Activated CD4-positive, alpha-beta T cell treated with anti-CD3 and anti-CD28 coated beads, Interleukin-2, amount 10 ng/mL, durations not matched to agents 24 days and 14 days (primary cell): Measurements from ENCODE around the gene PKNOX2. TPM values are rescaled to one million over a fixed set of nuclear protein-coding genes. Genes with fewer than 3 reads are reported as not detected.

Experiments
- DNase-seq: peaks from one replicate; pipeline ENCODE4 v3.0.0; 2022
- H3K27ac Mint-ChIP-seq: one replicate; pipeline ENCODE4 v1.8.0; 2022; ENCODE audit warnings: mild to moderate bottlenecking, mixed read lengths
- H3K27me3 Mint-ChIP-seq: one replicate; pipeline ENCODE4 v1.8.0; 2022; ENCODE audit warnings: mixed read lengths
- H3K36me3 Mint-ChIP-seq: one replicate; pipeline ENCODE4 v1.8.0; 2022; ENCODE audit warnings: low read depth, mild to moderate bottlenecking, mixed read lengths
- H3K4me1 Mint-ChIP-seq: one replicate; pipeline ENCODE4 v1.8.0; 2021; ENCODE audit warnings: mixed read lengths
- H3K4me3 Mint-ChIP-seq: one replicate; pipeline ENCODE4 v1.8.0; 2022; ENCODE audit warnings: mild to moderate bottlenecking, moderate library complexity, mixed read lengths
- H3K9me3 Mint-ChIP-seq: one replicate; pipeline ENCODE4 v1.8.0; 2021; ENCODE audit warnings: mixed read lengths
- intact Hi-C: fragments of 100-400 bp; cut with micrococcal nuclease; formaldehyde crosslinking; loops from one replicate; pipeline ENCODE4 v1.15.1; 2023
- total RNA-seq: library from RNA; stranded (reverse); gene quantifications from 2 replicates; pipeline ENCODE4 v1.2.3, GENCODE V29; 2022

PKNOX2 gene
- not detected in 2 replicates for total RNA-seq

DNA sequence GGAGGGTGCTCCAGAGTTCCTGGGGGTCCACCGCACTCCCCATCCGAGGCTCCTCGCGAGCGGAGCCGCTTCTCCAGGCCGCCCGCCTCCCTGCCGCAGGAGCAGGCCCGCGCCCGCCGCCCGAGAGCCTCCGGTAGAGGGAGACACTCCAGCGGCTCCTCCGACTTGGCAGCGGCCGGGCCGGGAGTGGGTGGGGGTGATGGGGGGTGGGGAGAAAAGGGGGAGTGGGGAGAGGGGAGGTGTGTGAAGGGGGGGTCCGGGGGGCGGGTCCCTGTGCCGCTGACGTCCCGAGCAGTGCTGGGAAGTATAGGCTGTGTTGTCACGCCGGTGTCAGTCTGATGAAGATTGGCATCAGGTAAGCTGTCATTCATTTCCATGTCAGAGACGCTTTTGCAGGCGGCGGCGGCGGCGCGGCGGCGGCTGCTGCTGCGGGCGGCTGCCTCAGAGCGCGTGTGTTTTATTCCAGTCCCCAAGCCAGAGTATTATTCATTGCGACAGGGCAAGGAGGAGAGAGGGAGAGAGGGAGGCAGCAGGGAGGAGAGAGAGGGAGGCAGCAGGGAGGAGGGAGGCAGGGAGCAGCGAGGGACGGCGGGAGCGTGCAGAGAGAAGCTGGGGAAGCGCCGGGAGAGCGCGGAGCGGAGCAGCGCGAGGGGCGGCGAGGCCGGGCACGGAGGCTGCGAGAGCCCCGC, at the start of gene PKNOX2:
Gene PKNOX2 (plus strand): TSS at position 330 of the 689 bp plus-strand sequence. CDS start 186,555 bp downstream, outside the sequence.
- Mint-ChIP-seq H3K9me3 (no peaks in the 10 kb centered on the region), H3K36me3 (peaks cover 2% of the 10 kb centered on the region), H3K4me1 (peaks cover 19% of the 10 kb centered on the region), H3K4me3 (peak within 1 kb of the TSS; percentile 94), H3K27me3 (peaks cover 74% of the 10 kb centered on the region), H3K27ac (peak within 1 kb of the TSS; percentile 62)
- intact Hi-C loops, result loop anchor here (10.0 kb wide), 2 partner anchors 180 to 410 kb away; partner anchors contain the start of gene VSIG2
- DNase-seq, result peak; percentile 87

DNA sequence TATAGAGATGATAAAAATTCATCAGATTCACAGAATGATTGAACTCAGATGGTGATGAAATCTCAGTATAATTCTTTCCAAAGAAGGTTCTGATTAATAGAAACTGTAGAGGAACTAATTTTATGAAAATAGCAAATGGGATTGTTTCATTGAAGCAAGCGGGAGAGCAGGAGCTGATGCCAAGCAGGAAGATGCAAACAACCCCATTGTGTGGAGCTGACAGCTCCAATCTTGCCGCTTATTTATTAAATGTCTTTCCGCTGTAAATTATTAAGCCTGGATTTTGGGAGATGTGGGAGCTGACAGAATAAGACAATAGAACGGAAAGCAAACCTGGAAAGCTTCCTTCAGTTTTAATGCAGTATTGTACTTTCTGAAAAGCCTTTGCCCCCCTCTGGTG, 47.1 kb upstream of the PKNOX2 start:
- Mint-ChIP-seq H3K9me3 (no peaks in the 10 kb centered on the region), H3K4me1 (no peaks in the 10 kb centered on the region), H3K27ac (no peak overlapping the region), H3K4me3 (no peak overlapping the region), H3K27me3 (peaks cover 36% of the 10 kb centered on the region), H3K36me3 (no peaks in the 10 kb centered on the region)
- intact Hi-C loops, result no loop called here
- no peak for DNase-seq

DNA sequence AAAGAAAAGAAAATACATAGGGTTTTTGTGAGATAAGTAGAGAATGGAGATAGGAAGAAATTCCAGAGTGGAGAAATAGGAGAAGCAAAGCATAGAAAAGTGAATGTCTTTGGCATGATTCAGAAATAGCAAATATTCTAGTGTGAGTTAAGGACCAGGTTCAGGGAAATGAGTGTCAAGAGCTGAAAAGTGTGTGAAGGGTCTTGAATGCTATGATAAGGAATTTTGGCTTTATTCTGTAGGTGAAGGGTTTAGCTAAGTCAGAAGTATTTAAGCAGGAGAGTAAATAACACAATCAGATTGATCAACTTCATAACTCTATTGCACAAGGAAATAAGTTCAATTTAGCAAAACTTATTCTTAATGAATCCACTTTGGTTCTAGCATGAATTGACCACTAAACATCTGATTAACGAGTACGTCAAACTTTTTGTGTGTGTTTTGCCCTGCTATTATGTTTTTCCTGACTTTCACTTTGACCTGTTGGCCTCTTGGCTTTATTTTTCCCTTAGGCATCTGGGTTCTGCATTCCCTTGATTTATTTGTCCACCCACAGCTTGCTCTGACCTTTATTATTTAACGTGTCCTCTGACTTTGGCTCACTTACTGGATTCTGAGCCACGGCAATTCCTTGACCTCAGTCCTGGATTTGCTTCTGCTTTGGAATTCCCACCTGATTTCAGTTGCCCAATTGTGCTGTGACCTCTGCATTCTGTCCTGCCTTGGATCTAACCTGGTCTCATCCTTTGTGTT, 41.2 kb upstream of the PKNOX2 start:
- Mint-ChIP-seq H3K4me1 (peaks cover 2% of the 10 kb centered on the region), H3K27ac (no peak overlapping the region), H3K36me3 (no peaks in the 10 kb centered on the region), H3K27me3 (peaks cover 40% of the 10 kb centered on the region), H3K4me3 (no peak overlapping the region), H3K9me3 (no peaks in the 10 kb centered on the region)
- no peak for DNase-seq
- intact Hi-C loops, result no loop called here

DNA sequence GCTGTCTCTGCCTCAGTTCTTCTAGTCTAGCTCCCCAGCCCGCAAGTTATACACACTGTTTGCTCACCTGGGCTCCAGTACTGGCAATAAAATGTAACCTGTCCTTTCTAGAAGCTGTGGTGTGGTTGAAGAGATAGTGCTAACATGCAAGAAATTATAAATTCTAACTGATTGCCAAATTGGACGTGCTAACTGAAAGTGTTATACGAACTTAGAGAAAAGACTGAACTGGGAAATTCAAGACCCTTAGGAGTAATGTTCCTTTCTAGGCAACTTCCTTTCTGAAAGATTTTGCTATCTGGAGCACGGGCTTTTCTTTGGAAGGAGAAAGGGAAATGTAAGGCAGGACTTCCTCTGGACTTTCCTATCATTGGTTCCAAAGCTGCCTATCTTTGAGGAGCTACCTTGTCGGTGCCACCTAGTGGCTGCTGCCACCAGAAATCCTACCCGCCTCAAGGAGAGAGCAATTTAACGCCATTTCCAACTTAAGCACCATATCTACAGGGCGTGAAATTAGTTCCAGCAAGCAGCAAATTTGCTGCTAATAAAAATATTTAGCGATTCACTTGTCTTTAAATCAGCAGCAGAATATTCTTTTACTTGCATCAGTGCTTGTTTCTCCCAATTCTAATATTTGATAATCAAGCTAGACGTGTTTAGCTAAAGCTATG, 40.5 kb upstream of the PKNOX2 start:
- H3K9me3 Mint-ChIP-seq, result no peaks in the 10 kb centered on the region
- peak; percentile 77 for DNase-seq
- H3K27me3 Mint-ChIP-seq, result peaks cover 39% of the 10 kb centered on the region
- intact Hi-C loops, result loop anchor here (1.0 kb wide), 1 partner anchor 162 kb away; no protein-coding TSS in a partner anchor
- no peaks in the 10 kb centered on the region for H3K36me3 Mint-ChIP-seq
- H3K27ac Mint-ChIP-seq, result no peak overlapping the region
- no peak overlapping the region for H3K4me3 Mint-ChIP-seq
- H3K4me1 Mint-ChIP-seq, result peaks cover 2% of the 10 kb centered on the region

DNA sequence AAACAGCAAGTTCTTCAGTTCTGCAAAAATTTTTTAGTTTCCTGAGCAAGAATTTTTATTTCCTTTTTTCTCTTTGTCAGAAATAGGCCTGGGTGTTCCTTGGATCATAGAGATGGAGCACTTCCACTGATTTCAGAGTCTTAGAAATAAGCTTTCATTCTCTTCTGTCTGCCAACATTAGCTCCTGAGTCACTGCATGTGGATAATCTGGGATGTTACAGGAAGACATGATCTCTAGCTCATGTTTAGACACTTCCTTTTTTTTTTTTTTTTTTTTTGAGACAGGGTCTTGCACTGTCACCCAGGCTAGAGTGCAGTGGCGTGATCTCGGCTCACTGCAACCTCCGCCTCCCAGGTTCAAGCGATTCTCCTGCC, 39.9 kb upstream of the PKNOX2 start:
- Mint-ChIP-seq H3K27ac (no peak overlapping the region), H3K27me3 (peaks cover 35% of the 10 kb centered on the region)
- intact Hi-C loops, result loop anchor here (1.0 kb wide), 1 partner anchor 162 kb away; no protein-coding TSS in a partner anchor

GRCh38 chr11:125128450-125128849, 36.1 kb upstream of the PKNOX2 start:
- DNase-seq, result no peak
- Mint-ChIP-seq H3K36me3 (no peaks in the 10 kb centered on the region), H3K9me3 (no peaks in the 10 kb centered on the region), H3K27ac (no peak overlapping the region), H3K4me3 (no peak overlapping the region), H3K27me3 (peaks cover 31% of the 10 kb centered on the region), H3K4me1 (peaks cover 2% of the 10 kb centered on the region)
- intact Hi-C loops, result no loop called here

More for the DNA sequence above, 39.9 kb upstream of the PKNOX2 start:
- no peak overlapping the region for H3K4me3 Mint-ChIP-seq
- no peak for DNase-seq
- H3K9me3 Mint-ChIP-seq, result no peaks in the 10 kb centered on the region
- peaks cover 2% of the 10 kb centered on the region for H3K4me1 Mint-ChIP-seq
- H3K36me3 Mint-ChIP-seq, result no peaks in the 10 kb centered on the region

DNA sequence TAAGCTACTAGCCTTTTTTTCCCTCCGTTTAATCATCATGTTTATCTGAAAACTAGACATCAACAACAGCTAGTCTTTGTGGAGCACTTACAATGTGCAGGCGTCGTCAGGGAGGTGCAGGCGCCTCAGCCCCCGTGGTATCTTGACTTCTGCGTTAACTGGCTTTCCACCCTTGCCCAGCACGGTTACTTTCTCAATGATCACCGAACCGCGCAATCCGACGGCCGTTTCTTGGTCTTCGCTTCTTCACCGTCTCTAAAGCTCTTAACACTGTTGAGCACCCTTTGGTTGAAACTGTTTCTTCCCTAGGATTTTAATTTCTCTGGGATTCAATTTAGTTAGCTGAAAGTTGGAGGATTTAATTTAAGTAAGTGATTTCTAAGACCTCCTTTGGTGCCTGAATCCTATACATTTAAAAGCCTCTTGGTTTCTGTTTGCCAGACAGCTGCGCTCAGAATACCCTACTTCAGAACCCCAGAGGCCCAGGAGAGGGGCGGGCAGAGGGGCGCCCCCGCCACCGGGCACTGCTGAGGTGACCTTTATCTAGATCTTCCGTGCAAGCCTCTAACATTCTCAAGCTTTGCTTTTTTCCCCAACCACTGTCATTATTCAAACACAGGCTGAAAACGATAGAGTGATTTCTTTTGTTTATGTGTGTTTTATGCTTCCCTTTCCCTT, 35.1 kb upstream of the PKNOX2 start:
- no peak for DNase-seq
- Mint-ChIP-seq H3K36me3 (no peaks in the 10 kb centered on the region), H3K27ac (no peak overlapping the region), H3K4me3 (no peak overlapping the region), H3K27me3 (peaks cover 35% of the 10 kb centered on the region), H3K9me3 (no peaks in the 10 kb centered on the region), H3K4me1 (no peaks in the 10 kb centered on the region)
- intact Hi-C loops, result no loop called here

- intact Hi-C loops, result no loop called here
- peaks cover 44% of the 10 kb centered on the region for H3K27me3 Mint-ChIP-seq
- no peak overlapping the region for H3K4me3 Mint-ChIP-seq
- H3K4me1 Mint-ChIP-seq, result no peaks in the 10 kb centered on the region
- H3K9me3 Mint-ChIP-seq, result no peaks in the 10 kb centered on the region
- no peak for DNase-seq
- no peaks in the 10 kb centered on the region for H3K36me3 Mint-ChIP-seq
- no peak overlapping the region for H3K27ac Mint-ChIP-seq
Measured at GRCh38 chr11:125132071-125132470, 32.5 kb upstream of the PKNOX2 start.

- intact Hi-C loops, result no loop called here
- no peak for DNase-seq
- Mint-ChIP-seq H3K27me3 (peaks cover 43% of the 10 kb centered on the region), H3K27ac (no peak overlapping the region), H3K4me3 (no peak overlapping the region), H3K36me3 (no peaks in the 10 kb centered on the region), H3K4me1 (no peaks in the 10 kb centered on the region), H3K9me3 (no peaks in the 10 kb centered on the region)
Measured at GRCh38 chr11:125132596-125132995, 32.0 kb upstream of the PKNOX2 start.

DNA sequence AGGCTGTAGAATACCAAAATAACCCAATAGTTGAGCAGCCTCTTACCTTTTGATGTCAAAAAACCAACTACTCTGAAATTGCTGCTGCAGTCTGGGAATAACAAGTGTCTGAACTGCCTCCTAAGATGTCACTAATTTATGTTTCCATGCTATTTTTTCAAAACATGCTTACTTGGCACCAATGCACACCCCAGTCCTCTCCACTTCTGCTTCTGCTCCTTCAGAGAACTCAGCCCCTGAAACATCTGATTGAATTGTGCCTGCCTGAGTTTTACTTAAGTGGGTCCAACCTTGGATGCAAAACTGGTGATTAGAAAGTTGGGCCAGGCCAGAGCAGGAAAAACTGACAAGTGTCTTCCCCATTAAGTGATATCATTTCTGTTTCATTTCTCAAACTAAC, 28.6 kb upstream of the PKNOX2 start:
- Mint-ChIP-seq H3K4me1 (no peaks in the 10 kb centered on the region), H3K27me3 (peaks cover 50% of the 10 kb centered on the region), H3K36me3 (no peaks in the 10 kb centered on the region), H3K9me3 (no peaks in the 10 kb centered on the region), H3K27ac (no peak overlapping the region), H3K4me3 (no peak overlapping the region)
- no peak for DNase-seq
- intact Hi-C loops, result no loop called here

DNA sequence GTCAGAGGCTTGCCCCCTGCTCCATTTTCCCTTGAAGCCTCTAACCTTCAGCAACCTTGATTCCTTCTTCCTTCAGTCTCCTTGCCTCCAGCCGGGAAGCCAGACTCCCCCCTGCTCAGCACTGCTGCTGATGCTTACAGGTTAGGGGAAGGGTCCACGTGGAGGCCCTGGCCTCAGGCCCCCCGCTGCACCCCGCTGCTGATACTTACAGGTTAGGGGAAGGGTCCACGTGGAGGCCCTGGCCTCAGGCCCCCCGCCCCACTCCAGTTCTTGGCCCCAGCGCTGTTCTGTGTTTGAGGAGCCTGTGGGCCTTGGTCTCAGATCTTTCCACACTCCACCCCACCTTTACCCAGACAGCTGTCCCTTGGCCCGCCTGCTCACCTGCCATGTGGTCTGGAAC, 25.6 kb upstream of the PKNOX2 start:
- intact Hi-C loops, result no loop called here
- no peak overlapping the region for H3K4me3 Mint-ChIP-seq
- no peak for DNase-seq
- H3K27ac Mint-ChIP-seq, result no peak overlapping the region
- H3K4me1 Mint-ChIP-seq, result peaks cover 3% of the 10 kb centered on the region
- no peaks in the 10 kb centered on the region for H3K36me3 Mint-ChIP-seq
- peaks cover 46% of the 10 kb centered on the region for H3K27me3 Mint-ChIP-seq
- H3K9me3 Mint-ChIP-seq, result no peaks in the 10 kb centered on the region

- no peak overlapping the region for H3K4me3 Mint-ChIP-seq
- H3K36me3 Mint-ChIP-seq, result no peaks in the 10 kb centered on the region
- H3K27me3 Mint-ChIP-seq, result peaks cover 45% of the 10 kb centered on the region
Measured at GRCh38 chr11:125139778-125140177, 24.8 kb upstream of the PKNOX2 start.

DNA sequence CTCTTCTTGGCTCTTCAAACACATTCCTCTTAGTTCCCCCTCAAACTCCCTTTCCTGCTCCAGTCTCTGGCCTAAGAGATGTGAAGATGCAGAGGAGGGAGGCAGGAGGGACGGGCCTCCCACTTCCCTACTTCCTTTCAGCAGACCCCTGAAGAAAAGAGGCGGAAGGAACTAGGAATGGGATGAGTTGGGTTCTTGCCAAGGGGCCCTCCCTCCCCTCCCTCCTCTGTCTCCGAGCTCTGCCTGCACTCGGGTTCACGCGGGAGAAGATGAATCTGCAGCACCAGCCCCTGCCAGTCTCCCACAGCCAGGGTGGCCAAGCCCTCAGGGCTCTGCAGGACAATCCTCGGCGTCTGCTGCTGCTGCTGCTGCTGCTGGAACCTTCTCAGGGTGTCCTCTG, 24.3 kb upstream of the PKNOX2 start:
- Mint-ChIP-seq H3K4me1 (peaks cover 3% of the 10 kb centered on the region), H3K9me3 (no peaks in the 10 kb centered on the region), H3K27ac (no peak overlapping the region), H3K4me3 (no peak overlapping the region), H3K27me3 (peaks cover 40% of the 10 kb centered on the region), H3K36me3 (no peaks in the 10 kb centered on the region)
- DNase-seq, result no peak
- intact Hi-C loops, result loop anchor here (5.0 kb wide), 1 partner anchor 48 kb away; no protein-coding TSS in a partner anchor

More at GRCh38 chr11:125139778-125140177, 24.8 kb upstream of the PKNOX2 start:
- intact Hi-C loops, result loop anchor here (5.0 kb wide), 1 partner anchor 47 kb away; no protein-coding TSS in a partner anchor
- no peaks in the 10 kb centered on the region for H3K9me3 Mint-ChIP-seq
- H3K4me1 Mint-ChIP-seq, result peaks cover 3% of the 10 kb centered on the region
- DNase-seq, result no peak
- H3K27ac Mint-ChIP-seq, result no peak overlapping the region
